IMR-90 (cell line): ENCODE data around the gene DPAGT1. TPM values are rescaled to one million over a fixed set of nuclear protein-coding genes. Genes with fewer than 3 reads are reported as not detected.

Source experiments
- ATAC-seq: fragments of 200-7000 bp; cut with Tn5 transposase; 2 replicates; pipeline ENCODE4 v1.9.1; 2020; ENCODE audit warnings: low read depth, mild to moderate bottlenecking, moderate library complexity
- BruUV-seq: library from RNA; stranded (reverse); fragments of 400-500 nt; replicated peaks from 2 replicates; lab custom pipeline; 2021; lab: Mats Ljungman, UMichigan
- CTCF ChIA-PET: fragments of 300-600 bp; formaldehyde crosslinking; extraction: SDS; loops from one replicate; lab custom pipeline; 2021; ENCODE audit warnings: antibody characterized with exemption; lab: Yijun Ruan, JAX
- POLR2A ChIA-PET: fragments of 300-600 bp; sonication (Branson Sonifier 250); formaldehyde crosslinking; loops from one replicate; lab custom pipeline; 2022; ENCODE audit warnings: antibody characterized with exemption; ENCODE audit not compliant: unreplicated experiment; lab: Charles Lee
- DNase-seq: peaks from one replicate; pipeline ENCODE4 v3.0.0; 2013
- H2AFZ ChIP-seq: replicated peaks from 2 replicates; pipeline ENCODE3; 2013; ENCODE audit warnings: low read length, mild to moderate bottlenecking; ENCODE audit not compliant: poor library complexity
- H2AK5ac ChIP-seq: 2 replicates; pipeline ENCODE4 v1.6.1; 2013; ENCODE audit warnings: low read depth, low read length, inconsistent platforms
- H2AK9ac ChIP-seq: replicated peaks from 2 replicates; pipeline ENCODE3; 2013; ENCODE audit warnings: mild to moderate bottlenecking, low read depth, low read length, moderate library complexity; ENCODE audit not compliant: poor library complexity
- H2BK120ac ChIP-seq: 2 replicates; pipeline ENCODE4 v1.6.1; 2013; ENCODE audit warnings: low read depth, low read length, inconsistent platforms
- H2BK15ac ChIP-seq: 3 replicates; pipeline ENCODE4 v1.6.1; 2013; ENCODE audit warnings: low read depth, low read length, inconsistent platforms
- H2BK20ac ChIP-seq: 2 replicates; pipeline ENCODE4 v1.6.1; 2013; ENCODE audit warnings: low read depth, mild to moderate bottlenecking, inconsistent platforms, low read length, moderate library complexity
- H2BK5ac ChIP-seq: 2 replicates; pipeline ENCODE4 v1.6.1; 2013; ENCODE audit warnings: mild to moderate bottlenecking, low read depth, low read length, inconsistent platforms; ENCODE audit not compliant: poor library complexity, severe bottlenecking
- H3K14ac ChIP-seq: replicated peaks from 2 replicates; pipeline ENCODE4 v1.6.1; 2013; ENCODE audit warnings: low read depth, low read length, inconsistent platforms
- H3K18ac ChIP-seq: 2 replicates; pipeline ENCODE4 v1.6.1; 2013; ENCODE audit warnings: low read depth, low read length, control low read depth
- H3K23ac ChIP-seq: 2 replicates; pipeline ENCODE4 v1.6.1; 2013; ENCODE audit warnings: low read depth, low read length, inconsistent platforms
- H3K27ac ChIP-seq: 2 replicates; pipeline ENCODE4 v1.5.1; 2013; ENCODE audit warnings: mild to moderate bottlenecking, control low read depth, low read length; ENCODE audit not compliant: insufficient read depth
- H3K27me3 ChIP-seq: 2 replicates; pipeline ENCODE4 v1.6.1; 2013; ENCODE audit warnings: low read length; ENCODE audit not compliant: control insufficient read depth, insufficient read depth
- H3K36me3 ChIP-seq: 2 replicates; pipeline ENCODE4 v1.6.1; 2013; ENCODE audit warnings: low read length, mixed read lengths; ENCODE audit not compliant: control insufficient read depth, insufficient read depth
- H3K4ac ChIP-seq: 2 replicates; pipeline ENCODE4 v1.6.1; 2013; ENCODE audit warnings: low read depth, low read length, inconsistent platforms
- H3K4me1 ChIP-seq: 2 replicates; pipeline ENCODE4 v1.6.1; 2013; ENCODE audit warnings: low read length, mixed read lengths; ENCODE audit not compliant: control insufficient read depth, insufficient read depth
- H3K4me2 ChIP-seq: 2 replicates; pipeline ENCODE4 v1.6.1; 2013; ENCODE audit warnings: low read depth, mild to moderate bottlenecking, control low read depth, low read length, moderate library complexity
- H3K4me3 ChIP-seq: 2 replicates; pipeline ENCODE4 v1.5.1; 2013; ENCODE audit warnings: low read depth, mild to moderate bottlenecking, control low read depth, low read length, moderate library complexity; ENCODE audit not compliant: insufficient read depth
- H3K56ac ChIP-seq: 2 replicates; pipeline ENCODE4 v1.6.1; 2013; ENCODE audit warnings: low read length, inconsistent platforms; ENCODE audit not compliant: insufficient read depth; ENCODE audit errors: extremely low read depth
- H3K79me1 ChIP-seq, 2 experiments: 2 replicates each; pipeline ENCODE4 v1.6.1; 2013; ENCODE audit warnings: low read length in 2 of 2, inconsistent platforms in 1 of 2, low read depth in 1 of 2
- H3K9ac ChIP-seq: 2 replicates; pipeline ENCODE4 v1.6.1; 2013; ENCODE audit warnings: low read depth, low read length, control low read depth
- H3K9me1 ChIP-seq: 2 replicates; pipeline ENCODE4 v1.6.1; 2013; ENCODE audit warnings: low read length, inconsistent platforms; ENCODE audit not compliant: insufficient read depth
- H3K9me3 ChIP-seq: 2 replicates; pipeline ENCODE4 v1.6.1; 2013; ENCODE audit warnings: low read length; ENCODE audit not compliant: control insufficient read depth, insufficient read depth
- H4K20me1 ChIP-seq: 2 replicates; pipeline ENCODE4 v1.6.1; 2013; ENCODE audit warnings: low read length, inconsistent platforms; ENCODE audit not compliant: insufficient read depth
- H4K5ac ChIP-seq: 2 replicates; pipeline ENCODE4 v1.6.1; 2013; ENCODE audit warnings: mild to moderate bottlenecking, low read depth, low read length, control low read depth
- H4K8ac ChIP-seq, 2 experiments: 2 replicates each; pipeline ENCODE4 v1.6.1; 2013; ENCODE audit warnings: low read depth in 2 of 2, low read length in 2 of 2, control low read depth in 1 of 2, inconsistent platforms in 1 of 2
- H4K91ac ChIP-seq: 2 replicates; pipeline ENCODE4 v1.6.1; 2013; ENCODE audit warnings: low read depth, low read length, inconsistent platforms; ENCODE audit not compliant: insufficient read depth
- BHLHE40 ChIP-seq: fragments of 150-350 bp; IDR thresholded peaks from 2 replicates; pipeline ENCODE4 v1.6.1; 2016; ENCODE audit warnings: mild to moderate bottlenecking, low read depth, low read length
- CHD1 ChIP-seq: IDR thresholded peaks from 2 replicates; pipeline ENCODE4 v1.6.1; 2012; ENCODE audit warnings: low read depth, low read length, improper control_type of control experiment
- FOS ChIP-seq: fragments of 150-350 bp; IDR thresholded peaks from 2 replicates; pipeline ENCODE4 v1.6.1; 2016; ENCODE audit warnings: low read depth, low read length
- MAZ ChIP-seq: IDR thresholded peaks from 2 replicates; pipeline ENCODE4 v1.6.1; 2012; ENCODE audit warnings: low read depth, mild to moderate bottlenecking, low read length, improper control_type of control experiment, moderate library complexity, borderline replicate concordance
- MXI1 ChIP-seq: IDR thresholded peaks from 2 replicates; pipeline ENCODE4 v1.6.1; 2012; ENCODE audit warnings: low read depth, mild to moderate bottlenecking, low read length, moderate library complexity, borderline replicate concordance
- NFE2L2 ChIP-seq: fragments of 150-350 bp; IDR thresholded peaks from 2 replicates; pipeline ENCODE4 v1.6.1; 2016; ENCODE audit warnings: low read depth, mild to moderate bottlenecking, low read length
- RAD21 ChIP-seq: IDR thresholded peaks from 2 replicates; pipeline ENCODE4 v1.6.1; 2012; ENCODE audit warnings: low read length, improper control_type of control experiment
- RFX5 ChIP-seq: IDR thresholded peaks from 2 replicates; pipeline ENCODE4 v1.8.0; 2012; ENCODE audit warnings: low read depth, mild to moderate bottlenecking, low read length, moderate library complexity
- SMC3 ChIP-seq: fragments of 150-350 bp; IDR thresholded peaks from 2 replicates; pipeline ENCODE4 v1.6.1; 2016; ENCODE audit warnings: low read depth, mild to moderate bottlenecking, antibody characterized with exemption, low read length, moderate library complexity
- WGBS, 2 experiments: methylation state at CpG; one replicate each; pipeline versions ENCODE4 v1.1.5 to v1.1.7; 2013; ENCODE audit warnings: missing lambda C conversion rate in 2 of 2; ENCODE audit not compliant: insufficient read length in 1 of 2; ENCODE audit errors: extremely low coverage in 2 of 2; 5-methylcytosine and 5-hydroxymethylcytosine counted together
- dilution Hi-C: fragments of 300-500 bp; cut with HindIII; formaldehyde crosslinking; loops from one replicate; pipeline ENCODE4 v1.14.3; 2018; ENCODE audit warnings: low sequenced_read_pairs; ENCODE audit not compliant: unreplicated experiment
- in situ Hi-C: fragments of 300-500 bp; cut with MboI; formaldehyde crosslinking; loops from 3 replicates; pipeline ENCODE4 v1.14.3; 2019; ENCODE audit warnings: low sequenced_read_pairs, inconsistent platforms, mixed read lengths
- intact Hi-C: fragments of 100-400 bp; cut with micrococcal nuclease; formaldehyde crosslinking; loops from 2 replicates; pipeline ENCODE4 v1.10.0; 2022
- polyA plus RNA-seq, 3 experiments: library from polyadenylated mRNA; depleted of rRNA; stranded (reverse); fragments of >200 nt; gene quantifications; 2 replicates each; pipeline ENCODE4 v1.2.3, GENCODE V29; 2012; ENCODE audit warnings: low replicate concordance in 1 of 3
- total RNA-seq: library from RNA; depleted of rRNA; stranded (reverse); fragments of >200 nt; gene quantifications from 2 replicates; pipeline ENCODE4 v1.2.3, GENCODE V29; 2012
- TF ChIP-seq, protein P1 (sequence below): fragments of 150-350 bp; IDR thresholded peaks from 2 replicates; pipeline ENCODE4 v1.6.1; 2017; ENCODE audit warnings: mild to moderate bottlenecking, antibody characterized with exemption, low read length, low read depth
- TF ChIP-seq, protein P2 (sequence below): fragments of 150-350 bp; IDR thresholded peaks from 2 replicates; pipeline ENCODE4 v1.6.1; 2016; ENCODE audit warnings: low read depth, mild to moderate bottlenecking, low read length, moderate library complexity, borderline replicate concordance

The DPAGT1 gene
- total and polyA plus RNA-seq, 2 of the 4 experiments (the other 2 are of a cell fraction), result 15.2 to 53.4 TPM

DNA sequence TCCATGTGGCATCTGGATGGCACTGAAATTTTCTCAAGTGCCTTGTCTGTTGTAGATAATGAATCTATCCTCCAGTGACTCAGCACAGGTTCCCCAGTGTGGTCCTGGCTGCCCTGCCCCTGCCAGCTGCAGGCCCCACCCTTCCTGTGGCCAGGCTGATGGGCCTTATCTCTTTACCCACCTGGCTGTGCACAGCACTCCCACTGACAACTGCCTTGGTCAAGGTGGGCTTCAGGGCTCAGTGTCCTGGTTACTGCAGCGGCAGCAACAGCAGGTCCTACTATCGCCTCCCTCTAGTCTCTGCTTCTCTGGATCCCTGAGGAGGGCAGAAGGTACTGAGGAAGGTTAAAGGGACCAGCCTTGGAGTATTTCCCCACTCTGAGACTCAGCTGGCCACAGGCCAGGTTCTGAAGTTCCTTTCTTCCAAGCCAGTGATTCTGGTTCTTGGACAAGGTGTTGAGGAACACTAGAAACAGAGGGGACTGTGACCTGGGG lies 13.9 kb downstream of the DPAGT1 start:
- no CpG with 5 or more reads among the region's 2 CpGs for whole genome bisulfite sequencing, 2 experiments
- dilution Hi-C loops, result no loop called here
- CTCF ChIA-PET, result interaction anchor here (0.6 kb wide), 1 partner anchor 712 kb away, joined by 4 read pairs; no protein-coding TSS in a partner anchor

More for the DNA sequence above, 13.9 kb downstream of the DPAGT1 start:
- no peak overlapping the region for H4K91ac ChIP-seq
- no peak overlapping the region for H4K5ac ChIP-seq
- no peaks in the 10 kb centered on the region for H3K9me3 ChIP-seq
- no peak overlapping the region for H3K4me2 ChIP-seq
- H3K27me3 ChIP-seq, result no peaks in the 10 kb centered on the region
- H4K8ac ChIP-seq, result no peak overlapping the region
- no peak for DNase-seq
- H2AK9ac ChIP-seq, result peak overlapping the region; percentile 73
- peak overlapping the region; percentile 28; the same call in 1 of the 2 replicates for H3K23ac ChIP-seq
- no peak overlapping the region for H3K14ac ChIP-seq
- no peak for ATAC-seq
- TF ChIP-seq CHD1, result no peak
- TF ChIP-seq BHLHE40, result no peak
- no peak for TF ChIP-seq RAD21
- TF ChIP-seq MAZ, result no peak
- TF ChIP-seq SMC3, result no peak
- TF ChIP-seq, protein P1, sequence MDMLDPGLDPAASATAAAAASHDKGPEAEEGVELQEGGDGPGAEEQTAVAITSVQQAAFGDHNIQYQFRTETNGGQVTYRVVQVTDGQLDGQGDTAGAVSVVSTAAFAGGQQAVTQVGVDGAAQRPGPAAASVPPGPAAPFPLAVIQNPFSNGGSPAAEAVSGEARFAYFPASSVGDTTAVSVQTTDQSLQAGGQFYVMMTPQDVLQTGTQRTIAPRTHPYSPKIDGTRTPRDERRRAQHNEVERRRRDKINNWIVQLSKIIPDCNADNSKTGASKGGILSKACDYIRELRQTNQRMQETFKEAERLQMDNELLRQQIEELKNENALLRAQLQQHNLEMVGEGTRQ, result no peak
- TF ChIP-seq NFE2L2, result no peak
- TF ChIP-seq, protein P2, sequence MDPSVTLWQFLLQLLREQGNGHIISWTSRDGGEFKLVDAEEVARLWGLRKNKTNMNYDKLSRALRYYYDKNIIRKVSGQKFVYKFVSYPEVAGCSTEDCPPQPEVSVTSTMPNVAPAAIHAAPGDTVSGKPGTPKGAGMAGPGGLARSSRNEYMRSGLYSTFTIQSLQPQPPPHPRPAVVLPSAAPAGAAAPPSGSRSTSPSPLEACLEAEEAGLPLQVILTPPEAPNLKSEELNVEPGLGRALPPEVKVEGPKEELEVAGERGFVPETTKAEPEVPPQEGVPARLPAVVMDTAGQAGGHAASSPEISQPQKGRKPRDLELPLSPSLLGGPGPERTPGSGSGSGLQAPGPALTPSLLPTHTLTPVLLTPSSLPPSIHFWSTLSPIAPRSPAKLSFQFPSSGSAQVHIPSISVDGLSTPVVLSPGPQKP, result no peak
- TF ChIP-seq FOS, result no peak
- no peak for TF ChIP-seq RFX5
- no peak for TF ChIP-seq MXI1
- peaks cover 11% of the 10 kb centered on the region for H3K36me3 ChIP-seq
- no peak overlapping the region for H3K18ac ChIP-seq
- no peak overlapping the region for H3K9ac ChIP-seq
- in situ Hi-C loops, result no loop called here
- no peak overlapping the region for H2BK15ac ChIP-seq
- BruUV-seq, result no TSS peak
- peak overlapping the region; percentile 27 for H2AFZ ChIP-seq
- no peak overlapping the region for H3K4ac ChIP-seq
- H3K4me3 ChIP-seq, result no peak overlapping the region
- H2BK120ac ChIP-seq, result no peak overlapping the region
- H2BK20ac ChIP-seq, result no peak overlapping the region
- H4K20me1 ChIP-seq, result peaks cover 11% of the 10 kb centered on the region
- H2AK5ac ChIP-seq, result no peak overlapping the region; the same call in 1 of the 2 replicates
- no peak overlapping the region for H2BK5ac ChIP-seq
- POLR2A ChIA-PET, result no interaction called here
- no peak overlapping the region for H3K56ac ChIP-seq
- no peak overlapping the region for H3K27ac ChIP-seq
- peaks cover 13% of the 10 kb centered on the region for H3K4me1 ChIP-seq
- H3K9me1 ChIP-seq, result peaks cover 18% of the 10 kb centered on the region; the same call in 1 of the 2 replicates
- intact Hi-C loops, result no loop called here
- H3K79me1 ChIP-seq, result peaks cover 30 to 49% of the 10 kb centered on the region in 2 experiments; a peak in 3 of 4 replicates
